ENCODE results near the gene MXD4. TPM values are rescaled to one million over a fixed set of nuclear protein-coding genes. Genes with fewer than 3 reads are reported as not detected.
"Not testable (repeated sequence)": the region's sequence is repeated elsewhere in the genome, so short reads cannot be mapped to it uniquely, and the experiment has no call there.

The MXD4 gene
- total RNA-seq, 2 experiments from 2014 or later: 3.7 to 5.0 TPM

DNA sequence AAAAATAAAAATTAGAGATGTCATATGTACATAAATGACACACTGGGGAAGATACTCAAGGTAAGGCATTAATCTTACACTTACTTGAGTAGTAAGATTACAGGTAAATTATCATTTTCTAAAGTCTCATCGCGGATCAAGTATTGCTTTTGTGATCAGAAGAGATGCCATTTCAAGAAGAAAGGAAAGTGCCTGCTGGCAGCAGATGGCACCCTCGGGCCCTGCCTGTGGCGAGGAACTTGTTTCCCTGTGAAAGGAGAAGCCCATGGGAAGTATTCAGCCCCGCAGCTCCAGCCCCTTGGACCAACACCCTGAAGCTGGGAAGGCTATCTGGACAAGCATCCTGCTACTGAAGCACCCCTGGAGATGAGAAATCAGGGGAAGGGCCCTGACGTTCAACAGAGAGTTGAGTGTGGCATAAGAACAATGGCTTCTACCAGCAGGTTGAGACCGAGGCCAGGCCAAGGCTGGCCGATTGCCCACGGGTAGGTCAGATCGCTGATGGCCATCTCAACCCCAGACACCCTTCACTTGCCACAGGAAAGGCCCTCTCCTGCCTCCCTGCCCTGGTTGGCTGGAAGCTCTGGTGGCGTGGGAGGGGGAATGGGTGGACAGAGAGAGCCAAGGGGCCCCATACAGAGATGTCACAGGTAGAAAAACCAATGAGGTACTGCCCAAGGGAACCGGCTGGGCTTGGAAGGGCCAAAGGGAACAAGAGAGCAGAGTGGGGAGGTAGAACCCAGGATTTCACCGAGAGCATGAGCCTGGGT is 18.8 kb upstream of the MXD4 start:
- CTCF ChIA-PET: interaction anchor here (1.2 kb wide), 1 partner anchor 179 kb away, joined by 3 read pairs; no protein-coding TSS in a partner anchor
- POLR2A ChIA-PET: no interaction called here

DNA sequence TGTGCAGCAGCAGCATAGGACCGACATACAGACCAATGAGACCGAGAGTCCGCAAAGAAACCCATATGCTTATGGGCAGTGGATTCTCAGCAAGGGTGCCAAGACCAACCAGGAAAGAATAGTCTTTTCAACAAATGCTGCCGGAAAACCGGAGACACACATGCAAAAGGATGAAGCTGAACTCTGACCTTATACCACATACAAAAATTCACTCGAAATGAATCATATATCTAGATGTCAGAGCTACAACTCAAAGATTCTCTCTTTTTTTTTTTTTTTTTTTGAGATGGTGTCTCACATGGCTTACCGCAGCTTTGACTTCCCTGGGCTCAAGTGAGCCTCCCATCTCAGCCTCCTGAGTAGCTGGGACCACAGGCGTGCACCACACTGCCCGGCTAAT is 16.0 kb upstream of the MXD4 start:
- CTCF ChIA-PET: no interaction called here
- POLR2A ChIA-PET: no interaction called here

DNA sequence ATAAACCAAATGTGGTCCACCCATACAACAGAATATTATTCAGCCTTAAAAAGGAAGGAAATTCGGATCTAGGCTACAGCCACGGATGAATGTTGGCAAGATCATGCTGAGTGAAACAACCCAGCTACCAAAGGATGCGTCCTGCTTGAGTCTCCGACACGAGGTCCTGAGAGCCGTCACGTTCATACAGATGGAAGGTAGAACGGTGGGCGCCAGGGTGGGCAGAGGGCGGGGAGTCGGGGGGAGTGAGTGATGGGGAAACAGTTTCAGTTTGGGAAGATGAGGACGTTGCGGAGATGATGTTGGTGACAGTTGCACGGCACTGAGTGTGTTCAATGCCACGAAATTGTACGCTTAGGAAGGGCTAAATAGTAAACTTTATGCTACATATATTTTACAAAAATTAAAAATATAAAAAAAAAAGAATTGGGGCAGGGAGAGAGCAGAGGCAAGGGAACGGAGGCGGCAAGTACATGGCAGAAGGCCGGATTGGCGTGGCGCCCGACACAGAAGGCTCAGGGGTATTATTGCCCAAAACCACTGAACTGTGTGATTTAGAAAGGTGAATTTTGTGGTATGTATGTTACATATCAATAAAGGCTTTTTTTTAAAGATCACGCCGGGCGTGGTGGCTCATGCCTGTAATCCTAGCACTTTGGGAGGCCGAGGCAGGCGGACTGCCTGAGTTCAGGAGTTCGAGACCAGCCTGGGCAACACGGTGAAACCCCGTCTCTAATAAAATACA is 14.8 kb upstream of the MXD4 start:
- ChIA-PET POLR2A (no interaction called here), CTCF (no interaction called here)

DNA sequence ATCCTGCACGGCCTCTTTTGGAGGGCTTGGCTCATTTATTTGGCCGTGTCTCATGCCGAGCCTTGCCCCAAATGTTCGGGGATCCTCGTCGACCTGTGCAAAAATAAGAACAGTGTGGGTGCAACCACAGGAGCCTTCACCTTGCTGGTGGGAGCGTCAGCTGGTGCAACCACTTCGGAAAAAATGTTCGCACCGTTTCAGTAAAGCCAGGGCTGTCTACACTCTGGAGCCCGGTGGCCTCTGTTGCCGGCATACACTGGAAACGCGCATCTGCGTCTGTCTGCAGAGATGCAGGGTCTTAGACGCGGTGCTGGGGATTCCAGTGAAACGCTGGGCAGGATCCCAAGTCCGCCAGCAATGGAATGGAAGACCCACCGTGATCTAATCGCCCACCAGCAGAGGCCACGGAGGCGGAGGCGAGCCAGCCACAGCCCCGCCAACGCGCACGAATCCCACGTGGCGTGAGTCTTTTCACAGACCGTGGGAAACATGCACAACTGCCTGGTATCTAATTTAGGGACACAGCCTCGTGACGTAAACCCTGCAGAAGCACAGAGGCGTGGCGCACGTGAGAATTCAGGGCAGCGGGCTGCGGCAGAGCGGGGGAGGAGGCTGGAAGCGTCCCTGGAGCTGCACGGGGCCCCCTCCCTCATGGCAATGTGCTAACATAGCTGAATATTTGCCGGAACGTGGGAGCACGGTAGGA is 13.8 kb upstream of the MXD4 start:
- POLR2A ChIA-PET: no interaction called here

DNA sequence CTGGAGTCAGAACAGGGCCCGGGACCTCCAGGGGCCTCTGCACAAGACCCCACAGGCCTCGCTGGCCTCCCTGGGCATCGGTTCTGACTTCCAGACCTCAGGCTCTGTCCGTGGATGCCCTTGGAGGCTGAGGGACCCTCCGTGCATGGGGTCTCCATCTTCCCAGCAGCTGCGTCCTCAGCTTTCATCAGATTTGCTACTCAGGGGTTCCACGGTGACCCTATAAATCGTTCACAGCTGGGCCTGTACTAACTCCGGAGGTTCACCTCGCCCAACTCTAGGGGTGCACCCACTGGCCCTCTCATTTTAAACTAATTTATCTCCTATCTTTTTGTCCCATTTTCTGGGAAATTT is 13.1 kb upstream of the MXD4 start:
- POLR2A ChIA-PET, CTCF ChIA-PET: not testable (repeated sequence)

More for the DNA sequence above, 13.8 kb upstream of the MXD4 start:
- CTCF ChIA-PET: no interaction called here

DNA sequence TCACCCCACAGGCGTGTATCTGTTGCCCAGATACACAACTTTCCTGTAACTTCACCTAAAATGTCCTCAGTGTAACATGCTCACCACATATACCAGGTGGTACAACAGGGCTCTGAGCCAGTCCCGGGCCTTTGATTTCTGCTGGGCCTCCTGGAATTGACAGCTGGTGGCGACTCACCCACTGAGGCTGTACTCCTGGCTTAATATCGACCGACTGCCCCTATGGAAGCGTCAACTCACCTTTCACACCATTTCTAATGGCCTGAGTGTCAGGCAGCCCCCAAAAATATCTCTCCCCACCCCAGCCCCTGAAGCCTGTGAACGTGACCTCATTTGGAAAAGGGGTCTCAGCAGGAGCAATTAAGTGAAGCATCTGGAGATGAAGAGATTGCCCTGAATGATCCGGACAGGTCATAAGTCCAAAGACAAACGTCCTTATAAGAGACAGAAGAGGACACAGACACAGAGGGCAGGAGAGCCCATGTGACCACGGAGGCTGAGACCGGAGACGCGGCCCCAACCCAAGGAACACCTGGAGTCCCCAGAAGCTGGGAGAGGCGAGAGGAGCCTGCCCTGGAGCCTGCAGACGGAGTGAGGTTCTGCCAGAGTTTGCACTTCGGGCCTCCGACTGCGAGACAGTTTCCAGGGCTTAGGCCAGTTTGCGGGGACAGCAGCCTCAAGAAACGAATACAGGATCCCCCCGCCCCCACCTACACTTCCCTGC is 12.6 kb upstream of the MXD4 start:
- ChIA-PET CTCF (no interaction called here), POLR2A (no interaction called here)

DNA sequence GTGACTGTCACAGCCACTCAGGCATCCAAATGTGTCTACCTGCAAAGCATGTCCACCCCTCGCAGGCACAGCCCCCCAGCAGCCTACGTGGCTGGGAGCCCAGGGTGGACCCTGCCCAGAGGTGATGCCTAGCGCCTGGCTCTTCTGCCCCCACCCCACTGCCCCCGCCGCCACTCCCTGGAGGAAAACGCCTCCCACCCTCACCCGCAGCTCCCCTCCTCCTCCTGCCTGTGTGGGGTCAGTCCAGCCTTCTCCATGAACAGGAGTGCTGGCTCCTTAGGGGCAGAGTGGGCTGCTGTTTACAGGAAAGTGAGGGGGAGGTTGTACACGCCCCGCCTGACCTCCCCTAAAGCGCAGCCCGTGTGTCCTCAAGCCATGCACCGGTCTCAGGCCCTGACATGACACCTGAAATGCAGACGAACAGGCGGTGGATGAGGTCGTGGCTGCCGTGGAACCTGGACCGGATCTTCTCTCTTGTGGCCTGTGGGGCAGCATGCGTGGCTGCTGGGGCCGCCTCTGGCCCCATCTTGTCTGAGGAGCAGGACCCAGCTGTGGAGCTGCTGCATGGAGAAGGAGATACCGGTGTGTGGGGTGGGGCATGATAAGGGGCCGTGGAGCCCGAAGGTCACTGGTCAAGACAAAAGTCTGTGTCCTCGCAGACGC is 11.9 kb upstream of the MXD4 start:
- ChIA-PET CTCF (no interaction called here), POLR2A (no interaction called here)

DNA sequence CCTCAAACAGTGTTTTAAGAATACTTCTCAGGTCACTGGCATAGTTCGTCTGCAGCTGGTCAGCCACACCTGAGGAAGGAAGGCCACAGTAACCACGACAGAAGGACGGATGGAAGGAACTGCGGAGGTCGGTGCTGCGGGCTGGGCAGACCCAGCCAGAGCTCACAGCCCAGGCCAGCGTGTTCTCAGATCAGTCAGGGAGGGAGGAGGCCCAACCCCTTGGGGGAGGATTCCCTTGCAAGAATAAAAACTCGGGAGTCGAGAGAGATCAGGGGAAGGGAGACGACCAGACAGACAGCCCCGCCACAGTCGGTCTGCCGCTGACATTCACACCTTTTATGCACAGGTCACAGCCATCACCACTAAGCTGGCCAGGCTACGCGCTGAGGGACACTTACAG is 11.3 kb upstream of the MXD4 start:
- POLR2A ChIA-PET: no interaction called here
- CTCF ChIA-PET: no interaction called here

DNA sequence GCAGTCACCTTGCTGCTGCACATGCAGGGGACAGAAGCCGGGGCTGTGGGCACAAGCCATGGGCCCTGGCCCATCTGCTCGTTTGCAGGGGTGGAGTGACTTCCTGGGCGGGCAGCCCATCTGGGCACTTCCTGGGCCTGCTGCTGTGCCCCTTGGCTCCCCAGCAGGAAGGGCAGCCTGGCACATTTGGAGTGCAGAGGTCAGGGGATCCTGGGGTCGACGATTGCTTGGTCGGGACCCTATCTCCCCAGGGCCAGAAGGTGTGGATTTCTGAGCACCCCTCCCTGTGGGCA is 10.9 kb upstream of the MXD4 start:
- ChIA-PET CTCF (no interaction called here), POLR2A (no interaction called here)

DNA sequence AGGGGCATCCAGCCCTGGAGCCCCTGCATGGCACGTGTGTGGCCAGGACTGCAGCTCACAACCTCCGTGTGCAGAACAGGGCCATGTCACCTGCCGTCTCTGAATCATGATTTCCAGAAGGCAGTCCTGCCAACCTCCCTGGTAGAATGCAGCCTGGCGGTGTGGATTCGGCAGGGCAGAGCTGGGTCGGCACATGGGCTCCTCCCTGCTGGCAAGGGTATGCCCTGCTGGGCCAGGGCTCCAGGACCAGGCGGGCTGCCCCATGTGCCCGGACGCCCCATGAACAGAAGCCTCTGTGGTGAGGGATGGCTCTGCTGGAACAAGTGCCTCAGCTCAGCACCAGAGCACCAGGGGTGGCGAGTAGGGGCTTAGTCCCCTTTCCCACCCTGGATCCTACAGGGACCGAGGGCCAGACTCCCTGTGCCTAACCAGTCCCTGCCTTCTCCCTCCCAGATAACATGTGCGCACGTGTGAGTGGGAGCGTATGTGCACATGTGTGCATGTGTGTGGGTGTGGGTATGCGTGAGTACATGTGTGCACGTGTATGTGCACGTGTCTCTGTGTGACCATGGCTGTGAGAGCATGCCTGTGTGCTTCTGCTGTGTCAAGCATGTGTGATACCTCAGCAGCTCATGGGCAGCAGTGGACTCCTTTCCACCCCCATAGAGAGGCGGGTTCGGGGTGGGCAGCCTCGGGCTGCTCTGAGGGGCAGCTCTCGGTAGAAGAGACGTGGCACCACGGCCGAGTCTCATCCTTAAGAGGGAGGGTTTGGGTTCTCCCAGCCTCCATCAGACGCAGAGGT is 10.3 kb upstream of the MXD4 start:
- POLR2A ChIA-PET: no interaction called here
- CTCF ChIA-PET: no interaction called here

DNA sequence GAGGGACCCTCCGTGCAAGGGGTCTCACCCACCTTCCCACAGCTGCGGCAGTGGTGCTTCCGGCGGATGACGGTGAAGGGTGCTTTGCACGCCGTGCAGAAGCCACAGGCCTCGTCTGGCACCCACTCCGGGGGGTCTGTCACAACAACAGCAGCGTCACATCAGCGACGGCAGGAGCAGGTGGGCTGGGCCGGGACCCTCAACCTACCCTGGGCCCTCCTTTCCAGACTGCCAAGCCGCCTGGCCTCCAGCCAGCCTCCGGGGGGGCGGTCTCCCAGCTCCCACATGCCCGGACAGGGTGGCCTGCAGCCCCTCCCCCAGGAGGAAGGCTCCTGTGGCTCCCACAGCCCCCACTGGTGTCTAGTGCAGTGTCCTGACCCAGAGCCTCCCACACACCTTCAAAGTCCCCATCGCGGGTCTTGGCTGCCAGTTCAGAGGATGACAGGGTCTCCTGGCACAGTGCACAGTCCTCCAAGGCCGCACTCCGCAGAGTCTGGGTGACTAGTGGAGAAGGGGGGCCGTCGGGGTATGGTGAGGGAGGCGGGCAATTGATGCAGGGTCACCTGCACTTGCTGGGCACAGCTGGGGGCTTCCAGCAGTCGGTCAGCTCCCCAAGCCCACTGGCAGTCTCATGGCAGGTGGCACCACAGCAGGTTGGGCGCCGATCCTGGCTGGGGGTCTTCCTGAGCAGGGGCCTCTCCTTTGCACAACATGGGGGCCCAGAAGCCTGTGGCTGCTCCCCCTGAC is 9.5 kb upstream of the MXD4 start:
- POLR2A ChIA-PET: no interaction called here

DNA sequence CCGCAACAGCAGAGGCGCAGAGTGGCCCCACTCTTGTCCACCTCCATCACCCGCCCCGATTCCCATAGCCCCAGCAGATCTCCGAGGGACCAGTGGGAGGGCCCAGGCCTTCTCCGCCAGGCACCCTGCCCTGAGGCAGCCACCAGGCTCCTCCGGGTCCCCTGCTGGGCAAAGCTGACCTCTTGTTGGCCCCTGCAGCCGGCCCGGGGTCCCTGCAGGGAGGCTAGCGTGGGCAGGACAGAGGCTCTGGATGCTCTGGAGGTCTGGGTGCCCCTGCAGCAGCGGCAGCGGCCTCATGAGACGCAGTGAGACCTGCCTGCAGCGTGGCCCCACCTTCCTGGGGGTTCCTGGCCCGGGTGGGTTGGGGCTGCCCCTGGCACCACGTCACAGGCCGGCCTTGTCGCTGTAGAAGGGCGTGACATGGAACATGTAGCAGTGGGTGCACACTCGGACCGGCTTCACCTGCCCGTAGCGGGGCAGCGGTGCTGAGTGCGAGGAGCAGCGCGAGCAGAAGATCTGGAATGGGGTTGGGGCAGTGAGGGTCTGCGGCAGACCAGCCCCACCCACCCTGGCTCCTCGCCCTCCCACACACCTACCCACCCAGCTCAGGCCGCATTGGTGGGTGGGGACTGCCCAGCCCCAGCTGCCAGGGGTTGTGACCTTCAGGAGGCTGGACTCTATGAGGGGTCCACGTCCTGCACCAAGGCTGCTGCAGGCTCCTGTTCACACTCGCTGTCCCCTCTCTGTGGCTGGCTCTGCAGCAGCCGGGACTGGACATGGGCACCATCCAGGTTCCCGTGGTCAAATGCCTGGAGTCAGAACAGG is 8.6 kb upstream of the MXD4 start:
- CTCF ChIA-PET: no interaction called here
- POLR2A ChIA-PET: no interaction called here

More for the DNA sequence above, 9.5 kb upstream of the MXD4 start:
- CTCF ChIA-PET: no interaction called here

DNA sequence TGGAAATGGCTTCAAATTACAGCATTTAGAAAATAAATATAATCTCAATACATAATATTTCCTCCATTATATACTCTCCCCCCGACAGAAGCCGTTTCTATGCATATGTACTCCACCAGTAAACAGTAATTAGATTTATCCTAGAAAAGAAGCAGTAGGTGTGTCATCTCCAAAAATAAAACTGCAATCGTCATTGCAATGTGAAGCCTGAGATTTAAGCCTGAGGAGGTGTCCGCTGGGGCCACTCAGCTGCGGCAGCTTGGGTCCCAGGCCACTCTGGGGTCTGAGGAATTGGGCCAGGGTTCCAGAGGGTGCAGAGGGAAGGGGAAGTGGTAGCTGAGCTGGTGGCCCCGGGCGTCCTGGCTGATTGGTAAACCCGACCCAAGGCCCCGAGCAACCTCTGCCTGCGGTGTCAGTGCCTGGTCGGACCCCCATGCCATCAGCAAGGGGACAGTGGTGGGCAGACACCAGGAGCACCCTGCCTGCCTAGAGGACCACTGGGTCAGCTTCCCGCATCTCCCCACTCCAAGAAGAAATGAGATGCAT is 7.8 kb upstream of the MXD4 start:
- CTCF ChIA-PET: no interaction called here

DNA sequence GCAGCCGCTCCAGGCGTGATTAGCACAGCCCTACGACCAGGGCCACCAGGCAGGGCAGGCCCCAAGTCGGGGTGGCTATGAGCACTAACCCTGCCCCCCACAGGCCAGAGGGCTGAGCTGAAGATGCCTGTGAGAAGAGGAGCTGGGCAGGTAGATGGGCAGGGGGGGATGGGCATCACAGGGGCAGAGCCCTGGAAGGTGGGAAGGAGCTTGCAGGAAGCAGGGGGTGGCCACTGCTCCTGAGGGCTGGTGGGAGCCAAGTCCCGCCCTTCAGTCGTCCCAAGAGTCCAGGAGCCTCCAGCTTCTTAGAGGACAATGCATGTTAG is 7.3 kb upstream of the MXD4 start:
- POLR2A ChIA-PET: no interaction called here

More for the DNA sequence above, 7.8 kb upstream of the MXD4 start:
- POLR2A ChIA-PET: no interaction called here

DNA sequence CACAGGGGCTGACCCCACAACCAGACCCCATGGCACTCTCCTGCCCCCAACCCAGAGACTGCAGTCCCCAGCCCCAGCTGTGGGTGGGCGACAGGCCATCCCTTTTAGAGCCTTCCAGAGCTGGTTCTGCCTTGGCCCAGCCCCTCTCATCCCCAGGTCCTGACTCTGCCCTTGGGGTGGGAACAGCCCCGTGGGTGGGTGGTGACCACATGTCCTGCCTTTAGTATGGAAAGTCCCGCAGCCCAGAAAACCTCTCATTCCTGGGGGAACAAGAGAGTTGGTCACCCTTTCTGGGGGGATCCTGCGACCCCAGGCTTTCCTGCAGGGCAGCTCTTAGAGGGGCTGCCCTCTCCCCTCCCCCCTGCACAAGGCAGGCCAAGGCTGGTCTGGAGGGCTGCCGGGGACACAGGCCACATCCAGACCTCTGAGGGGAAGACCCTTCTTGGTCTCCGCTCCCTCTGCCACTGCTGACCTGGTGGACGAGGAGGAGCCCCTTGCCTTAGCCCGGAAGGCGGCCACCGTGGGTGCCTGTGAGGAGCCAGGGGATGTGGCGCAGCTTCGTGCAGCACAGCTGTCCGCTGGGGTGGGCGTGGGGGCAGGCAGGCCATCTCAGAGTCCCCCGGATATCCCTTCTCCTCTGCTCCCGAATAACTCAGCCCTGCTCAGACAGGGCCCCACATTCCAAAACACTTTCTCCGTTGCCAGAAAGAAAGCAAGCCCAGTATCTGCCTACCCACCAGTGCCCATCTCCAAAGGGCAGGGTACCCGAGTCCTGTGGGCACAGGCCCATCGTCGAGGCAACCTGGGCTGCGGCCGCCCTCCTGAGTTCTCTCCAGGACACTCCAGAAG is 6.7 kb upstream of the MXD4 start:
- CTCF ChIA-PET: no interaction called here
- POLR2A ChIA-PET: no interaction called here

More for the DNA sequence above, 7.3 kb upstream of the MXD4 start:
- CTCF ChIA-PET: no interaction called here

DNA sequence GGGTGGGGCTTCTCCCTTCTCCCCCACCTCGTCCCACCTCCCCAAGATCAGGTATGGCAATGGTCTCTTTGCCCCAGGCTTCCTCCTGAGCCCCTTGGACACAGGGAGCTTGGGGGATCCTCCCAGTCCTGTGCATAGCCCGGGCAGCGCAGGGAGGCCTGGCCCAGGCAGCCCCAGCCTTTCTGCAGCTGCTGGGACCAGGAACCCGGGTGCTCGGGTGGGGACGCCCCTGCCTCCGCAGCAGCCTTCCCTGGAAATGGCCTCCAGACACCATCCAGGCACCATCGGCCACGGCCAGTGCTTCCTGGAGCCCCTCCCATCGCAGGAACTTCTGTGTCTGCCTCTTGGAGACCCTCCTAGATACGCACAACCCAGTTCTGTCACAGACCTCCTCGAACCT is 5.9 kb upstream of the MXD4 start:
- ChIA-PET CTCF (no interaction called here), POLR2A (no interaction called here)

DNA sequence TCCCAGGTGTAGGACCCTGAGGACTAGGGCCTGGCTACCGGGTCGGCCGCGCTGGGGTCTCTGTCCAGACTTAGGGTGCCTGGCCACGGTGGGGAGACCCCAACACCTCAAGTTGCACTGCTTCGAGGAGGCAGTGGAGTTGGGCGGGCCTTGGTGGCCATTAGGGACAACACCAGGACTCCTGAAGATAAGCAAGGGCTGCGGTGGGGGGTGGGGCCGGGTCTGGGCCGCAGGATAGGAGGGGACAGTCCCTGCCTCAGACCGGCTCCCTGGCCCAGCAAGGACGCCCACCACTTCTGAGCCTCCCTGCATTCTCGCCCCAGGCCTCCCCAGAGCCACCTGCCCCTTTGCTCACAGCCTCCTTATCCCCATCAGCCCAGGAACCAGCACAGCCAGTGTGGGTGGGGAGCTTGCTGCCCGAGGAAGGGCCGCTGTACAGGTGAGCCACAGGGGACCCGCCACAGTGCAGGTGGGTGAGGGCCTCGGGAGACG is 5.5 kb upstream of the MXD4 start:
- CTCF ChIA-PET: no interaction called here

More for the DNA sequence above, 5.5 kb upstream of the MXD4 start:
- POLR2A ChIA-PET: no interaction called here

All from activated CD8-positive, alpha-beta memory T cell treated with anti-CD3 and anti-CD28 coated beads for 36 hours (primary cell).